RPMI8226 (cell line): Measurements from ENCODE around the gene CH25H.
"Not testable (repeated sequence)": the region's sequence is repeated elsewhere in the genome, so short reads cannot be mapped to it uniquely, and the experiment has no call there.

ENCODE experiments used
- DNase-seq: peaks from one replicate; pipeline ENCODE4 v3.0.0-alpha.2; 2015

The CH25H gene, protein sequence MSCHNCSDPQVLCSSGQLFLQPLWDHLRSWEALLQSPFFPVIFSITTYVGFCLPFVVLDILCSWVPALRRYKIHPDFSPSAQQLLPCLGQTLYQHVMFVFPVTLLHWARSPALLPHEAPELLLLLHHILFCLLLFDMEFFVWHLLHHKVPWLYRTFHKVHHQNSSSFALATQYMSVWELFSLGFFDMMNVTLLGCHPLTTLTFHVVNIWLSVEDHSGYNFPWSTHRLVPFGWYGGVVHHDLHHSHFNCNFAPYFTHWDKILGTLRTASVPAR

DNA sequence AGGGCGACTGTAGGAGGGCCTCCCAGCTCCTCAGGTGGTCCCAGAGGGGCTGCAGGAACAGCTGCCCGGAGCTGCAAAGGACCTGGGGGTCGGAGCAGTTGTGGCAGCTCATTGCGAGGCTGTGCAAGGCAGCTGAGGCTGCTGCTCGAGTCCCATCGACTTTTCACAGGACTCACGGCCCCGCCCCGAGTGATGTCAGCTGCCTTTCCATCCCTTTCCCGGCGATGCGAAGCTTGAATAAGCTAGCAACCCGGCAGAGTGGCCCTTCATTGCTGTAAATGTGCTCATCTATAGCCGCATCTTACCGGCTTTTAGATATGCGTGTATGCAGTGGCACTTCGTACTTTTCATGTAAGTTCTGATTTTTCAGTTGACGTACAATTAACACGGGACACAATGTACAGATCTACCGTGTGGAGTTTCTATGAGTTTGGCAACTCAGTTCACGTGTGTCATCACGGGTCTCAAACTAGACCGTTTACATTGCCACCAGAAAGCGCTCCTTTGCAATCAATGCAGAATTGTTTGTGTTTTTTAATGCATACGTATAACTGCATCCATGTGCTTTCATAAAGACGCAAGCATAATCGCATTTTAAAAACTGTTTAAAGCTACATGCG is at the start of gene CH25H:
Gene CH25H, minus strand, starts transcription at position 137 of the 620 bp plus-strand sequence. Its CDS starts 25 bp downstream, at position 112.
- no peak for DNase-seq

DNA sequence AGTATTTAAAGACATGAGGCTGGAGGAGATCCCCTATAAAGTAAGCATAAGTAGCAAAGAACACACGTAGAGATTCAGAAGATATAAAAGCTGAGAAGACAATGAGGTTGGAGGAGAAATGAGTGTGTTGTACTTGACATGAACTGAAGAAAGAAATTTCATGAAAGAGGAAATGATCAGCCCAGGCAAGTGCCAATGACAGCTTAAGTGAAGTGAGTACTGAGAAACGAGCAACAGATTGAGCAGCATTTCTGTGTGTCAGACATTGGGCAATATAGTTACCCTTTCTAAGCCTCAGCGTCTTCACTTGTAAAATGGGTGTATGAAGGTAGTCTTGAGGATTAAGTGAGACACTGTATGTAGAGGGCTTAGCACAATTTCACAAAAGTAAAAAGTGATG is 49.2 kb upstream of the CH25H start:
- no peak for DNase-seq

DNA sequence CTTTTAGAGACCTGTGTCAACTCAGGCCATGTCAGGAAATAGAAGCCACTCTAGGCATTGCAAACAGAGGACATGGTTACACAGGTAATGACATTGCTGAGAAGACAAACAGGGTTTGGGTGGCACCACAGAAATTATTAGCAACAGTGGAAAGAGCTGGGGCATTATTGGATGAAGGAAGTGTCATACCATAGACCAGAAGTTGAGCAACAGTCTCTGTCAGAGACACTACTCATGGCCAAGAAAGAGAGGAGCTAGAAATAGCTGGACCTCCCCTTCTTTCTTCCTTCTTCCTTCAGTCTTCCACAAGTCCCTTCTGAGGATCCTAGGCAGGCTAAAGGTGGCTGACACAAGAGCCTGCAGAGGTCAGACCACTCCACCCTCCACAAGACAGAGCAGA is 48.7 kb upstream of the CH25H start:
- DNase-seq: no peak

DNA sequence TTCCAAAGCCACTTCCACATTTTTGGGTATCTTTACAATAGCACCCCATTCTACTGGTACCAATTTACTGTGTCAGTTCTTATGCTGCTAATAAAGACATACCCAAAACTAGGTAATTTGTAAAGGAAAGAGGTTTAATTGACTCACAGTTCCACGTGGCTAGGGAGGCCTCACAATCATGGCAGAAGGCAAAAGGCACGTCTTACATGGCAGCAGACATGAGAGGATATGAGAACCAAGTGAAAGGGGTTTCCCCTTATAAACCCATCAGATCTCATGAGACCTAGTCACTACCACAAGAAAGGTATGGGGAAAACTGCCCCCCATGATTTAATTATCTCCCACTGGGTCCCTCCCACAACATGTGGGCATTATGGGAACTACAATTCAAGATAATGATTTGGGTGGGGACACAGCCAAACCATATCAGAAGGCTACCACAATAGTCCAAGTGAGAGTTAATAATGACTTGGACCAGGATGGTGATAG is 48.0 kb upstream of the CH25H start:
- DNase-seq: not testable (repeated sequence)

DNA sequence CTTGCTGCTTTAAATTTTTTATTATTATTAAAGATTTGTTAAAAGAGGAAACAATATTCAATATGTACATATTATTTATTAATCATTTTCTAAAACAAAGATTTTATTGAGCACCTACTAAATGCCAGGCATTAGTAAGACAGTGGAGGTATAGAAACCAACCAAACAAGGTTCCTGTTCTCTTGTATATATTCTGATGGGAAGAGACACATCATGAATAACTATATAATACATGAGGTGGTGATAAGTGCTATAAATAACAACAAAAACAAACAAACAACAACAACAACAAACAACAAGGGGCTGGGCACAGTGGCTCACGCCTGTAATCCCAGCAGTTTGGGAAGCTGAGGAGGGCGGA is 45.1 kb upstream of the CH25H start:
- no peak for DNase-seq

DNA sequence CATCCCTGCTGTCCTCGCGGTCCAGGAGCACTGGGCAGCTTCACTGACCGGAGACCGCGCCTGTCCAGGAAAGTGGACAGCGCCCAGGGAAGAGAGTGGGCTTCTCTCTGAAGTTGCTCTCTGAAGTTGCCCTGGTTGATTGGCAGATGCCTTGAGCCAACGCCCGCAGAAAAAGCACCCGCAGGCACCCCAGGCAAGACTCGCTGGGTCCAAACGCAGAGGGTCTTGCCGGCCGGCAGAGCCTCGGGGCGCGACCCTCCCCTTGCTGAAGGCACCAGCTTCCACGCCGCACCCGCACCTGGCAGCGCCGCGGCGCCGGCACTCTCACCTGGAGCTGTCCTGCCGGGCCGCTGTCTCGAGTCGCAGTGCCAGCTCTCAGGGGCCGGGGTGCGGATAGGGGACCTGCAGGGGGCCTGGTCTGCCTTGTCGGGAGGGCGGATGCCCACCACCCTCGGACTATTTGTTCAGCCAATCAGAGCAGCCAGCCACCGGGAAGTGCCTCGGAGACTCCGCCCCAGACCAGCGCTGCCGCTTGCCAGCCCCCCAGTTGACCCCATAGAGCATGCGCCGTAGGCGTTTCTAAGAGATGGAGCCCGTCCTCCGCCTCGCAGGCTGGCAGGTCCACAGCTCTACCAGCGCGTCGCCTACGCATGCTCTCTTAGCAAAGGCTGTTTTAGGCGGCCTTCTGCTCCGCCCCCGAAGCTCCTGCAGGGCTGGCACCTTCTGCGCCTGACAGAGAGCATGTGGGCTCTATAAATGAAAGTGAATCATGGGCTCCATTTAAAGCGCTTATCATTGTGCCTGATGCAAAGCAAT is 44.5 kb upstream of the CH25H start, which contains the start of gene LIPA:
Gene LIPA, minus strand, starts transcription at position 367 of the 816 bp plus-strand sequence. CDS start 4,127 bp downstream, outside the sequence.
- DNase-seq: peak; percentile 94

DNA sequence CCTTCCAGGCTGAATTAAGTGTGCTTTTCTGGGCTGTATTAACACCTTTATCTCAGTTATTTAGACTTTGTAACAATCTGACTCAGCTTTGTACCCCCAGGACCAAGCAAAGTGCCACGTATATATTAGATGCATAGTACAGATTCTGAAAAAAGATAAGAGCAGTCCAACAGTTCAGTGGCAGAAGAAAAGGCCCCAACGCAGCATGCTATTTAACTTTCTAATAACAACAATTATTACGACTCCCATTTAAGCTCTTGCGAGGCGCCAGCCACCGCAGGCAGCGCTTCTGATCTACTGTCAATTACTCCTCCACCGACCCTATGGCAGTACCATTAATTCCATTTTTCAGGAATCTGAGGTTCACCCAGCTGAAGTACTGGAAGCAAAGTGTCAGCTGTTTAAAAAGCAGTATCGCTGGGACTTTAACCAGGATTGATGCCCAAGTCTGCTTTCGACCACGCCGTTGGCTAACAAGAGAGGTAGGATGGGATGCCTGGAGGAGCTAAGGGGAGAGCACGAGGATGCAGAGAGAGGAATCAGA is 43.8 kb upstream of the CH25H start:
- no peak for DNase-seq

DNA sequence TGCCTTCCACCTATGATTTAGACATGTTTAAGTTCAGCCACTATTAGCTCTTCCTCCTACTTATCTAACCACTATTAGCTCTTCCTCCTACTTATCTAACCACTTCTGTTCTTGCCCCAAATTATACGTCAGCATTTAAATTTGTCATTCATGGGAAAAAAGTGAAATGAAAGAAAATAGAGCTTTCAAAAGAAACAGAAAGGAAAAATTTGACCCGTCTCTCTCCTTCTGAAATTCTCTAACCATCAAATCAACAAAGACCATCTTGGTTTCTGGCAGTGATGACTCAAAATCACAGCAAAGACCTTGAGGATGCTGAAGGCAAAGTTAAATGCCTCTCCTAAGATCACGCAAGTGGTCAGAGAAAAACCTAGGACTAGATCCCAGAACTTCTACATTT is 41.9 kb upstream of the CH25H start:
- DNase-seq: no peak

DNA sequence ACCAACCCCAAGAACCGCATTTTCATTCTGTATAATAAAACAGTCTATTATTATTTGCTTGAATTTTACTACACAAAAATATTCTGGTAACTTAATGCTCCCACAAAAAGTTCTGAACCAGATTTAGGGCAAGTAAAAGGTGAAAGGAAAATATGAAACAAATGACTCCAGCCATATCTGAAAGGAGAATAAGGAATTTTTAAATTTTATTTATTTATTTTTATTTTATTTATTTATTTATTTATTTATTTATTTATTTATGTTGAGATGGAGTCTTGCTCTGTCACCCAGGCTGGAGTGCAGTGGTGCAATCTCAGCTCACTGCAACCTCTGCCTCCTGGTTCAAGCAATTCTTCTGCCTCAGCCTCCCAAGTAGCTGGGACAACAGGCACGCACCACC is 40.5 kb upstream of the CH25H start:
- DNase-seq: not testable (repeated sequence)

DNA sequence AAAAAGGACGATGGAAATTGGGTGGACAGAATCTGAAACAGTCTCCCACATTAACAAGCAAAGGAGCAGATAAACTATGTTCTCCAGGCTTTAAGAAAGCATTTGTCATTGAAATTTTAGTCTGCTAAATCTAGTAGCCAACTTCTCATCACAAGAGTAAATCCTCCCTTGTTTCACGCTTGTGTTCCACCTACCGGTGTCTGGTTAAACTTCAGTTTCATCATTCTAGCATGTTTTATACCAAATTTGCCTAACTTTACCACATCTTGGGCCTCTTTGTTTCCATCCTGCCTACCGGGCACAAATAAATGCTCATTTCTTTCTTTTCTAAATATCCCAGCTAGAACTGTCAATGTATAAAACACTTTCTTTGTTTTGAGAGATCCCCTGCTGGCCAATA is 38.7 kb upstream of the CH25H start:
- no peak for DNase-seq

DNA sequence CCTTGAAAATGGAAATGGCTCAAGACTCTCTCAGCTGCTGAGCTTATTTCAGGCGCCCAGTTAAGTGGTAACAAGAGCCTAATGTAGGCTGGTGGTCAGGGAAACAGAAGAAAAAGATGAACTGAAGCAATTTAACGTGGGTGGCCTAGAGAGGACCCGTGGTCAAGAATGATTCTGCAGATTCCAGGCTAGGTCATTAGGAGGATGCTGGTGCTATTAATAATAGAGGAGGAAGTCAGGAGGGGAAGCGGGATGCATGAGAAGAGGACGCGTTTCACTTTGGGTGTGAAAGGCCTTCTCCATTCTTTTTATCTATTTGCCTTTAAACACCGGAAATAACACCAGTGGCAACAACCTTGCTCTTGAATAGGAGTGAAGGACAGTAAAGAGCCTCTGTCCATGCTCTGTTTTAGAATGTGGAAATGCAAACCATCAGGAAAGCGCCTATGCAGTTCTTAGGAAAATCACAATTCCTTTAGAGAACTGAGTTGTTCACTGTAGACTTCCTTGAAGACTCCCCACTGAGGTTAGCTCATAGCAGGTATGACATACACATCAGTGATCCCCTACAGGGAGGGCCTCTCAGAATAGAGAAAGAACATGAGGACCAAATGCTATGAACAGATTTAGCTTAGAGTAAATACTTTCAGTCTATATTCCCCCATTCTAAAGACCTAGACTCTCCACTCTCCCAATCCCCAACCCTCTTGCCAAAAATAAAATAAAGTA is 35.9 kb upstream of the CH25H start:
- DNase-seq: no peak

DNA sequence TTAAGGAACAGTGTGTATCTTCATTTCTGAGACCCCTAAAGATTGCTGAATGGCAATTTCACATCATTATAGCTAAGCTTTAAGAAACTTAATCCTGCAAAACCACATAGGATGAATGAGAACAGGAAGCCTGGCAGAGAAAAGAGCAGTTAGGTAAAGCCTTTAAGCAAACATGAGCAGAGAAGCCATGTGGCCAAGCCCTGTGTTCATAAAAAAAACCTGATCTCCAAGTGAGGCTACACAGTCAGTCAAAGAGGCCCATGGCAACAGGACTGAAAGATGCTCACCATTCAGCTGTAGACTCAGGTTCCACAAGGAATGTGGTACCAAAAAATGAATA is 35.2 kb upstream of the CH25H start:
- no peak for DNase-seq

DNA sequence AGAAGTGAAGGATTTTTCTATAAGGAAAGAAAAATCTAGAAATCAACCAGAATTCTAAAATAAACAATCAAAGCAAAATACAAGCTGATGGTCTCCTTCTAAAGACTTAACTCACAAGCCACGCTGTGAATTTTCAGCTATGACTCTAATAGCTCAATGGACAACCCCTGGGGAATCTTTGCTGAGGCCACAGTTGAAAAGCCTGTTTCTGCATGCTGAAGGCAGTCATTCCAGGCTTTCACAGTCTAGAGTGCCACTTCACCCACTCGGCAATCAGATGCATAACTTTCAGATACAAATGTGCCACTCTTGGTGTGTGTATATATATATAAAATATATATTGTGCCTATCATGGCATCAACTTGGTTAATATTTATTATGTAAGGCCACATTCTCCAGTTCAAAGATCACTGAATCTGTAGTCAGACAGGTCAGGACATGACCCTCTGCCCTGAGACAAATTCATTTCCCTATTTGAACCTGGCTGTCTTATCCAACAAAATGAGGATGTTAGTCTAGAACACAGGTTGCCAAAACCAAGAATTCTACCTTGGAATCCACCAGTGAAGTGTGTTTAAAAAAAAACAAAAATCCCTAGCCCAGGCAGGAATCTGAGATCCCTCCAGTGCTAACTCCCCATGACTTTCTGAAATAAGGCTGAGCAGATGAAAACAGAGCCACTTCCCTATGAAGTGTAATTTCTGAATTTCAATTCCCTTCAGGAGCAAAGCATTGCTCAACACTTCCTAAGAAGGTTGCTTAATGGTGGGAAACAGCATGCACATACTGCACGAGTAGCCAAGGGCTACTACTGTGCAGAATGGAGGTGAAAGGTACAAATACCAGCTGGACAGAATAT is 34.6 kb upstream of the CH25H start:
- no peak for DNase-seq

DNA sequence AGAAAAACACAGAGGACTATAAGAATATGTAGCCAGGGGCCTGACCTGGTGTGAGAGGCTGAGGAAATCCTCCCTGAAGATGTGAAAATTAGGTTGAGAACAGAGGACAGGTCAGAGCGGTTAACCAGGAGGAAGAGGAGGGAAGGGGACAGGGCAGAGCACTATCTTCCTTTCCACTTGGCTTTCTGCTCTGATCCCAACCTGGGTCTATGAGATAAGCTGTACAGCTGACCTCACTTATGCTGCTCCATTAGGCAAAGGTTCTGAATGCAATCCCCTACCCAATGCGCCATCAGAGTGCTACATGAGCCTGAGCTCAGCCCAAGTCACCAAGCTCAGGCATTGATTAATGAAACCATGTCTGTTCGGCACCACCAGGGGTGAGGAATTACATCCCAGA is 33.9 kb upstream of the CH25H start:
- no peak for DNase-seq

DNA sequence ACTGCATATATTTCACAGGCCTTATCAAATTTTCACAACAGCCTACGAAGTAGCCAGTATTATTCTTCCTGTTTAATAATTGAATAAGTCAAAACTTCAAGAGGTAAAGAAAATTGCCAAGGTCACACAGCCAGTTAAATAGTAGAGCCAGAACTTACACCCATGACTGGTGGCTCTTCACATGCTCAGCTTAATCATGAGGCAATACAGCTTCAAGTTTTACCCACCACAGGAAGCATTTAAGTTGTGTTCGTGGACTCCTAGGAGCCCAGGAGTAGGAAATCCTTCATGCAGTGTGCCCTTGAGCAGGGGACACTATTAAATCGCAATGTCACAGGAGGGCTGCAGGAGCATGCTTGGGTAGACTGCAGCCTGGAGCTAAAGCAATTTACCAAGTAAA is 33.4 kb upstream of the CH25H start:
- no peak for DNase-seq

DNA sequence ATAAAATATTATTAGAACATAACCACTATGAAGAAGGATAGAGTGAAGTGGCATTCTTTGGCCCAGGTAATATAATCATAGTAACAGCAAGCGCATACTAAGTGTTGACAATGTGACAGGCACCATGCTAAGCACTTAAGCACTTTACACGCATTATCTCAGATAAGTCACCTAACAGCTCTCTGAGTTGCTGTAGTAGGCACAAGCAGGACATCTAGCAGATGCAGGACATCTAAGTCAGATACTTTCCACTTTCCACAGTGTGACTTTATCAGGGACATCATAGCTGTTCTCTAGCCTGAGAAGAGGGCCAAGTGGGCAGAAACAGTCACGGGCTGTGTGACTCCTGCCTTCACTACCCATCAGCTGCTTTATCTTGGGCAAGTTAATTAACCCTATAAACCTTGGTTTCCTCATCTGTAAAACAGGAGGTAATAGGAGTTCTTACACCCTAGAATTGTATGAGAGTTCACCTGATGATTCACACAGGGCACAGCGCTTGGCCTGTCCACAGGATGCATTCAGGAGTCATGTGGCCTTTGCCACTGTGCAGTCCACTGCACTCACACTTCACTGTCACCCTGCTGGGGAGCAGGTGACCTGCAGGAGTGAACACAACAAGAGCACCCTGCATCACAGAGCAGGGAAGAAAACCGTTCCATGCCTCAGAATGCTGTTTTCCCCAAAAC is 32.0 kb upstream of the CH25H start:
- DNase-seq: no peak

DNA sequence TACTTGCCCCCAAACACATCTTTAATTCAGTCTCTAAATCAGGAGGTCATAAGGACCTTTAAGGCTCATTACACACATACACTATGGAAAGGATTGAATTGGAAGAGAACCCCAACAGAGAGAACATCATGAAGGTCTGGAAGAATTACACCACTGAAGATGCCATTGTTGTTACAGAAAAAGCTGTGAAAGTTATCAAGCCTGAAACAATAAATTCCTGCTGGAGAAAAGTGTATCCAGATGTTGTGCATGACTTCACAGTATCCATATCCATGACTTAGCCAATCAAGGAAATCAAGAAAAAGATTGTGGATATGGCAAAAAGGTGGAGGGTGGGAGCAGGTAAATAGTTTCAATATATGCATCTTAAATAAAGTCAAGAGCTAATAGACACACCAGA is 30.7 kb upstream of the CH25H start:
- DNase-seq: no peak

DNA sequence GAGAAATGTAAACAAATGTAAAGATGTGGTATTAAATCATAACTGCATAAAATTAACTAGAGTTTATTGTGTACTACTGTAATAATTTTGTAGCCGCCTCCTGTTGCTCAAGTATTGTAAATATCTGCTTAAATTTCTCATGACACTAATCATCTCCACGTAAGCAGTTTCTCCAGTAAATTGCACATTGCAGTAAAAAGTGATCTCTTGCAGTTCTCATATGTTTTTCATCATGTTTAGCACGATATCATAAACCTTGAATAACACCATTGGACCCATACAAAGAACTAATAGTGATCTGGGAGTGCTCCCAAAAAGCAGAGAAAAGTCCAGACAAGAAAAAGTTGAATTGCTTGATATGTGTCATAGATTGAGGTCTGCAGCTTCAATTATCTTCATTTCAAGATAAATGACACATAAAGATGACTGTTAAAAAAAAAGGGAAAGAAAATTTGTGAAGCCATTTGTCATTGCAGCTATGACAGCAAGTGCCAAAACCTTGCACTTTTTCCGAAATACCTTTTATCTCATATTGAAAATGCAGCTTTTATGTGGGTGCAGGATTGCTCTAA is 29.2 kb upstream of the CH25H start:
- DNase-seq: no peak

DNA sequence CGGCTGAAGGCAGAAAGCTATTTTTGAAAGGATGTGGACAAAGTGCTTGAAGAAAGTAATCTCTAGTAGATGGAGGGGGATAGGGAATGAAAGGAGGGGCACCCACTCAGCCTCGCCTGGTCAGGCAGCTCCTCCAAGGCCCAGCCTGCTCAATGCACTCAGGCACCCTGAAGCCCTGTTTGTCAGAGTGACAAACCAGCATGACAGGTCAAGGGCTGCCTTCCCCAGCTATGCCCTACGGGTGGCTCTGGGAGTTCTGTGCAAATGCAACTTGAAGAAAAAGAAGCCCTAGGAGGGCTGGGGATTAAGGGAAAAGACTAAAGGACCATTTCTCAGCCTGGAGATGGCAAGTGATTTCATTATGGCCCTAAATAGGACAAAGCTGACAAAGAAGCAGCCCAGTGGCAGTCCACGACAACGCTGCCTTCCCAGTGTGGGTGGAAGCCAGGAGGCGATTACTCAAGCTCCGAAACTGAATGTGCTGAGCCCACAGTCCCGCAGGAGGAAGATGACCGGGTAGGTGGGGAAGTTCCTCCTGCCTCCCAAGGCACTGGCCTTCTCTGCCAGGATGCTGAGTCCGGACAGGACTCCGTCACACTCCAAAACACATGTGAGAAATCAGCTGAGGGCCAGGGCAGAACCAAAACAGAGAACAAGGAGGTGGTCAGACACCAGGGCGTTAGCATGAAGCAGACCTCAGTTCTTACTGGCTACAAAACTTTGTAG is 28.1 kb upstream of the CH25H start:
- DNase-seq: peak; percentile 53

DNA sequence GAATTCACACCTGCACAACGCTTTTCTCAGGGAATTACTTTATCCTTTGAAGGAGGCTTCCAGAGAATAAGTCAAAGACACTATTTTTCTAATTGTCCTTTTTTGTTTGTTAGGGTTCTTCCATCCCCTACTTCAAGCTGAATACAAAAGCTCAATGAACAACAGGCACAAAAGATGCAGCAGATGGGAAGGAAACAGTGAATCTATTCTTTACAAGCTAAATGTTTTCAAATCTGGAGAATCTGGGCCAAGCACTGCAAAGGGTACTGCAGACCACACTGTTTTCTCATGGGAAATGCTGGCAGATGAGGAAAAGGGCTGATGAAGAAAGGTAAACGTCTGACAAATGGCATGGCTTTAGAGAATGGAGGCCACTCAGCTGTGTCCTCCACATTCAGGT is 25.9 kb upstream of the CH25H start:
- no peak for DNase-seq
